Stimulated activated CD4-positive, alpha-beta T cell treated with anti-CD3 and anti-CD28 coated beads, Interleukin-2, amount 100 ng/mL, for 48 hours (primary cell): ENCODE measurements around the gene CREG2.
"Not testable (repeated sequence)": the region's sequence is repeated elsewhere in the genome, so short reads cannot be mapped to it uniquely, and the experiment has no call there.

ENCODE experiments used
- DNase-seq, 2 donors: peaks; one replicate each; pipeline ENCODE4 v3.0.0-alpha.2; 2020

The CREG2 gene

GRCh38 chr2:101341421-101341820, 45.9 kb downstream of the CREG2 start:
- DNase-seq = no peak

DNA sequence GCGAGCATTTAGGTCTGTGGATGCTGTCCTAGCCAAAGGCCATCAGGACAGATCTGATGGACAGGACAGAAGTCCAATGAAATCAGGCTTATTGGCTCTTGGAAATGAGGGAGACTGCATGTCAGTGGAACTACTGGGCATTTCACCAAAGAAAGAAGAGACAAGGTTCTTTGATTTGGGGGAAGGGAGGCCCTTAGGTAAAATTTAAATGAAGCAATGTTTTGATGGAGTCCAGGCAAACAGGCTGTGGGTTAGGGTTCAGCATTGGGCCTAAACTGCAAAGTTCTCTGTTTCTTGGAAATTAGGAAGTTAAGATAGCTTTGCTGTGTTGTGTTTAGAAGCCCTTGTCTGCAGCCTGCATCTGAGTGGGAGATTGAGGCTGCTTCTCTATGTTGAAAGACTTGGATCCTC, 47.2 kb downstream of the CREG2 start:
- DNase-seq = no peak

DNA sequence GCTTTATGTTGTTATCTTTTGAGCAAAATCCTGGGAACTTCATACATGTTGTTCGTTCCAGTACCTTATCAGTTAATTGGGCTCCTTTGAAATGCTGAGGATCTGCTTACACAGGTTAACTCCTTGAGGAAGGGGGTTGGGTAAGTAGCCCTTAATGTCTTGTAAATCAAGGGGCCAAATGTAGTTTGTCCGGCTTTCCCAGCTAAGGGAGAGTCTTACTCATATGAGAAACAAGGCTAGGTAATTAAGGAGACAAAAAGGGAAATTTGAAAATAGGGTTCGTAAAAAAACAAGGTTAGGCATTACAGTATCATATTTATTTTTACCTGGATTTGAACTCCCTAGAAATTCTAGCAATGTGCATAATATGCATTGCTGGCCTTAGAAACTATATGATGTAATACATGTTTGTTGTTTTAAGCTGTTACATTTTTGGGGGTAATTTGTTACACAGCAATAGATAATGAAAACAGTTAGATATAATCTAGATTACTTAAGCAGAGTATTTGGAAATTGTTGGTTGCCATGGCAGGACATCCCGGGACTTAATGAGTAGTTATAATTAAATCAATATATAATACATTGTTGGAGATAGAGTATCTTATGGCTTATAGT, 47.9 kb downstream of the CREG2 start:
- no peak for DNase-seq

DNA sequence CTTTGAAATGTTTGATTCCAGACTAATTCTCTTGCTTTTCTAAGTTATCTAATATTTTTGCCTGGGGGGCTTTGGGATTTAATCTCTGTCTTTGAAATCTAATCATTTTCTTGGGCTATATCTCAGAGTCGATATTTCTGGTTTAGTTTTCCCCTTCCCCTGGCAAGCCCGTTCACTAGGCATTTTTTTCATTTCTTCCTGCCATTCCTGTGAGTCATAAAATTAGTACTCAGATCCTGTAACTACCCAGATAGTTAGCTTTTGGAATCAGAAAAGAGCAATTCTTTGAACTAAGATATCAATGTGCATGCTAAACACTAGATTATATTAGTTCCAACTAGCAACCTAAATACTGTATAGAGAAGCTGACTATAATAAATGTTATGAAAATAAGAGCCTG, 49.4 kb downstream of the CREG2 start:
- DNase-seq = no peak

DNA sequence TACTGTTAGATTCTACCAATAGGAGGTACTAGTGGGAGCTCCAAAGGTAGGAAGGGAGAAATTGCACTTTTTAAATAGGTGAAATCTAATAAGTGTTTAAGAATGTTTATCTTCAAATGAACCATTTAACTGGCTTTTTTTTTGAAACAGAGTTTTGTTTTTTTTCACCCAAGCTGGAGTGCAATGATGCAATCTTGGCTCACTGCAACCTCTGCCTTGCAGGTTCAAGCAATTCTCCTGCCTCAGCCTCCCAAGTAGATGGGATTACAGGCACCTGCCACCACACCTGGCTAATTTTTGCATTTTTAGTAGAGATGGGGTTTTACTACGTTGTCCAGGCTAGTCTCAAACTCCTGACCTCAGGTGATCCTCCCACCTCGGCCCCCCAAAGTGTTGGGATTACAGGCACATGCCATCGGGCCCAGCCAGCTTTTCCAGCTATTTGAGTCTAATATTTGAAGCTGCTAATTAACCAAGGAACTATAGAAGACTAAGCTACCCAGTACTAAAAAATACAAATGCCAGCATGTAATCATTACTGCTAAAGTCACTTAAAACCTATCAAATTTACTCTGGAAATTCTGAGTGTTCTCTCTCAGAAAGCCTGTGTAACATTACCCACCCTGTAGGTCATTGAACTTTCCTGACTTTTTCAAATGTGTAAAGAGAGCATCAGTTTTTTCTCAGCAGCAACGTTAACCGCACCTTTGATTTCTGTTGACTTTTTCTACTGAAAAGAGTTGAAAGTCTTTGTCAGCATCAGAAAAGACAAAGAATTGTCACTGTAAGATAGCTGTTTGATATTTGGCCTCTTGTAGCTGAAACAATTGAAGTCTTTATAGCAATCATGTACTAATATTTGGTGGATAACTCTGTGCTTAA, 54.2 kb downstream of the CREG2 start:
- no peak for DNase-seq

DNA sequence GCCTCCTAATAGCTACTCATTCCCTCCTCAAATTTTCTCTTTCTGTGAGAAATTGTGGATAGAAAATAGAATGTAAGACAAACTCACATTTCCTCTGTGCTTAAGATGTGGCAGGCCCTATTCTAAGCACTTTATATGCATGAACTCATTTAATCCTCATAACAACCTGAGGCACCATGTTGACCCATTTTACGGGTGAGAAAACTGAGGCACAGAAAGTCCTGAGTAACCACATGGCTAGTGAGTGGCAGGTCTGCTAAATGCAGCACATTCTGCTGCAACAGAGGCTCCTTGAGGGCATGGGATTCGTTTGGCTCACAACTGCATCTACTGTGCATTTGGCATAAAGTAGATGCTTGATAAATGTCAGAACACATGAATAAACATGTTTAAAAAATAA, 56.1 kb downstream of the CREG2 start:
- DNase-seq = no peak

- DNase-seq = no peak
Observed at GRCh38 chr2:101330253-101330933, 56.9 kb downstream of the CREG2 start.

- DNase-seq = no peak
Observed at GRCh38 chr2:101329026-101329425, 58.3 kb downstream of the CREG2 start.

- DNase-seq = no peak
Observed at GRCh38 chr2:101328474-101329007, 58.8 kb downstream of the CREG2 start.

- DNase-seq = no peak
Observed at GRCh38 chr2:101327863-101328394, 59.4 kb downstream of the CREG2 start.

GRCh38 chr2:101325425-101325824, 61.9 kb downstream of the CREG2 start:
- no peak for DNase-seq

- not testable (repeated sequence) for DNase-seq
Observed at GRCh38 chr2:101316568-101316967, 70.7 kb downstream of the CREG2 start.

GRCh38 chr2:101311696-101312017, 75.6 kb downstream of the CREG2 start:
- no peak for DNase-seq

- DNase-seq = no peak
Observed at GRCh38 chr2:101310834-101311695, 76.2 kb downstream of the CREG2 start.

- DNase-seq = no peak
Observed at GRCh38 chr2:101310090-101310833, 77.0 kb downstream of the CREG2 start.

- DNase-seq = peak; percentile 89 to 94
Observed at GRCh38 chr2:101308432-101309210, 78.7 kb downstream of the CREG2 start, which contains the start of gene RNF149. TSS of gene RNF149 (minus strand) at chr2:101308701. CDS start at chr2:101308588, 113 bp downstream.

GRCh38 chr2:101307950-101308431, 79.3 kb downstream of the CREG2 start:
- no peak for DNase-seq

- DNase-seq = no peak
Observed at GRCh38 chr2:101307503-101307902, 79.8 kb downstream of the CREG2 start.

GRCh38 chr2:101306410-101306809, 80.9 kb downstream of the CREG2 start:
- DNase-seq = no peak

DNA sequence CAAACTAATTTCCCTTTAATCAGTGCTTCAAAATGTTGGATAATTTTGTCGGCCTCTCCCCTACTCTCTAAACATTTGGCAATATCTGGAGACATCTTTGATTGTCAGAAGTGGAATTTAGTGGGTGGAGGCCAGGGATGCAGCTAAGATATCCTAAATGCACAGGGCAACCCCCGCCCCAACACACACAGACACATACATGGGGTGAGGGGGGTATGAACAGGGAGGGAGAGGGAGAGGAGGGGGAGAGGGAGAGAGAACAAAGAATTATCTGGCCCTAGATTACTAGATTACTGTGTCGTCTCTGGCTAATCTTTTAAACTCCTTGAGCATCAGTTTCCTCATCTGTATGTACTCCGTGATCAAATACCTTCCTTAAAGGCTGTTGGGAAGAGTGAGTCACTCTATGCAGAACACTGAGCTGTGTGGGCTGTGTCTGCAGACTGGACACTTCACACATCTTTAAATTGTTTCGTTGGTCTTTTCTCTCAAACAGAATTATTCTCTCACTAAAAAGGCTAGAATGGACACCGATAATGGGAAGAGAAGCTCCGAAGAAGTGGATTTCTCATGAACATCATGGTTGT, 81.7 kb downstream of the CREG2 start:
- no peak for DNase-seq
